Uterus (tissue), 4 donors: ENCODE measurements around the gene ATP9B. TPM values are rescaled to one million over a fixed set of nuclear protein-coding genes. Genes with fewer than 3 reads are reported as not detected.

Experiments
- DNase-seq, 2 donors: peaks; one replicate each; pipeline ENCODE4 v3.0.0-alpha.2; 2019 to 2020
- H3K27ac ChIP-seq, 2 donors: fragments of 200-600 bp; sonication (generic); 1 replicate in 1 of 2; 2 replicates in 1 of 2; pipeline ENCODE4 v1.5.1; 2016 to 2018
- H3K27me3 ChIP-seq, 2 donors: fragments of 200-600 bp; sonication (generic); one replicate each; pipeline ENCODE4 v1.5.1; 2018 to 2019; ENCODE audit warnings: control low read depth in 1 of 2
- H3K36me3 ChIP-seq, 2 donors: fragments of 200-600 bp; sonication (generic); one replicate each; pipeline ENCODE4 v1.5.1; 2019; ENCODE audit warnings: control low read depth in 1 of 2
- H3K4me1 ChIP-seq, 2 donors: fragments of 200-600 bp; sonication (generic); one replicate each; pipeline ENCODE4 v1.5.1; 2018 to 2019; ENCODE audit warnings: control low read depth in 1 of 2
- H3K4me3 ChIP-seq, 2 donors: fragments of 200-600 bp; sonication (generic); 1 replicate in 1 of 2; 2 replicates in 1 of 2; pipeline ENCODE4 v1.5.1; 2018 to 2019; ENCODE audit warnings: mild to moderate bottlenecking in 1 of 2
- H3K9me3 ChIP-seq, 2 donors: fragments of 200-600 bp; sonication (generic); one replicate each; pipeline ENCODE4 v1.5.1; 2019; ENCODE audit warnings: control low read depth in 1 of 2
- CTCF ChIP-seq, 4 experiments: fragments of 200-600 bp in 2 of 4; fragments of 450-650 bp in 2 of 4; sonication (generic) in 2 of 4; IDR thresholded peaks; one replicate each; pipeline ENCODE4 v1.5.1; 2016 to 2019; ENCODE audit warnings: antibody characterized with exemption in 4 of 4, mild to moderate bottlenecking in 2 of 4, moderate library complexity in 1 of 4
- POLR2A ChIP-seq, 2 donors: fragments of 450-650 bp; IDR thresholded peaks; one replicate each; pipeline ENCODE4 v1.6.1; 2016; ENCODE audit warnings: antibody characterized with exemption in 2 of 2, mild to moderate bottlenecking in 1 of 2, moderate library complexity in 1 of 2
- intact Hi-C: fragments of 100-400 bp; cut with DNase I; formaldehyde crosslinking; loops from one replicate; pipeline ENCODE4 v1.15.1; 2023; ENCODE audit warnings: low total_unique reads
- total RNA-seq, 4 donors: library from RNA; depleted of rRNA in 3 of 4; stranded (reverse); fragments of >200 nt in 3 of 4; gene quantifications; one replicate each; pipeline versions ENCODE4 v1.1.0 to v1.2.4, GENCODE V29; 2014 to 2023
- donor health status: DM: yes; HTN: yes; CAD: no.

ATP9B gene
- total RNA-seq, 4 donors from 2014 or later: 18.2 to 111 (median 70.3) TPM

- TF ChIP-seq CTCF (IDR thresholded peaks at IDR 0.05) (no peak), POLR2A (IDR thresholded peaks at IDR 0.05) (no peak)
- intact Hi-C loops: no loop called here
- no peak for DNase-seq
- H3K27ac ChIP-seq: no peak overlapping the region
- H3K9me3 ChIP-seq: no peaks in the 10 kb centered on the region
- no peaks in the 10 kb centered on the region for H3K27me3 ChIP-seq
- H3K4me1 ChIP-seq: no peaks in the 10 kb centered on the region
- H3K36me3 ChIP-seq: no peaks in the 10 kb centered on the region
- no peak overlapping the region for H3K4me3 ChIP-seq
These were observed 274.5 kb downstream of the ATP9B start for GRCh38 chr18:79343567-79344207.

GRCh38 chr18:79344208-79344581 lies 275.0 kb downstream of the ATP9B start:
- Histone ChIP-seq H3K27me3 (no peaks in the 10 kb centered on the region), H3K4me1 (no peaks in the 10 kb centered on the region), H3K27ac (no peak overlapping the region), H3K4me3 (no peak overlapping the region), H3K9me3 (no peaks in the 10 kb centered on the region), H3K36me3 (no peaks in the 10 kb centered on the region)
- intact Hi-C loops: no loop called here
- TF ChIP-seq POLR2A (IDR thresholded peaks at IDR 0.05): no peak
- TF ChIP-seq CTCF (IDR thresholded peaks at IDR 0.05): no peak
- no peak for DNase-seq

GRCh38 chr18:79345366-79345765 lies 276.2 kb downstream of the ATP9B start:
- Histone ChIP-seq H3K36me3 (no peaks in the 10 kb centered on the region), H3K27ac (no peak overlapping the region), H3K9me3 (no peaks in the 10 kb centered on the region), H3K27me3 (no peaks in the 10 kb centered on the region), H3K4me3 (no peak overlapping the region), H3K4me1 (no peaks in the 10 kb centered on the region)
- intact Hi-C loops: no loop called here
- no peak for DNase-seq
- TF ChIP-seq POLR2A (IDR thresholded peaks at IDR 0.05) (no peak), CTCF (IDR thresholded peaks at IDR 0.05) (no peak)

- intact Hi-C loops: no loop called here
- Histone ChIP-seq H3K4me3 (no peak overlapping the region), H3K4me1 (no peaks in the 10 kb centered on the region), H3K9me3 (no peaks in the 10 kb centered on the region), H3K27me3 (no peaks in the 10 kb centered on the region), H3K27ac (no peak overlapping the region), H3K36me3 (no peaks in the 10 kb centered on the region)
- no peak for TF ChIP-seq CTCF (IDR thresholded peaks at IDR 0.05)
- TF ChIP-seq POLR2A (IDR thresholded peaks at IDR 0.05): no peak
- no peak for DNase-seq
These were observed 276.8 kb downstream of the ATP9B start for GRCh38 chr18:79345981-79346380.

GRCh38 chr18:79348066-79348465 lies 278.9 kb downstream of the ATP9B start:
- no peak overlapping the region for H3K27ac ChIP-seq
- no peaks in the 10 kb centered on the region for H3K4me1 ChIP-seq
- H3K9me3 ChIP-seq: no peaks in the 10 kb centered on the region
- DNase-seq: no peak
- no peak overlapping the region for H3K4me3 ChIP-seq
- H3K27me3 ChIP-seq: no peaks in the 10 kb centered on the region
- H3K36me3 ChIP-seq: no peaks in the 10 kb centered on the region
- intact Hi-C loops: no loop called here
- TF ChIP-seq POLR2A (IDR thresholded peaks at IDR 0.05) (no peak), CTCF (IDR thresholded peaks at IDR 0.05) (no peak)
